Measurements from ENCODE around the gene NTNG2. TPM values are rescaled to one million over a fixed set of nuclear protein-coding genes. Genes with fewer than 3 reads are reported as not detected.

The NTNG2 gene
- total RNA-seq, 1 donor from 2014 or later: 1.0 TPM

GRCh38 chr9:132239999-132240840, 78.4 kb downstream of the NTNG2 start:
- no peaks in the 10 kb centered on the region for H3K36me3 Mint-ChIP-seq
- DNase-seq (ENCODE audit: low spot score): peak; percentile 64
- TF ChIP-seq CTCF (IDR thresholded peaks at IDR 0.05) (no peak), EZH2phosphoT487 (IDR thresholded peaks at IDR 0.05) (no peak), EZH2 (IDR thresholded peaks at IDR 0.05) (no peak)
- peak overlapping the region; percentile 49 for H3K4me3 ChIP-seq
- H3K9me3 Mint-ChIP-seq: no peaks in the 10 kb centered on the region
- no peaks in the 10 kb centered on the region for H3K36me3 ChIP-seq
- peak overlapping the region; percentile 64 for H3K4me3 Mint-ChIP-seq
- H3K9me3 ChIP-seq (ENCODE audit: low read depth): no peaks in the 10 kb centered on the region
- H3K27ac ChIP-seq: no peak overlapping the region
- no peak overlapping the region for H3K27ac Mint-ChIP-seq
- H3F3A ChIP-seq (ENCODE audit: low read depth): peaks cover 24% of the 10 kb centered on the region
- H2AFZ ChIP-seq (replicated peaks): peak overlapping the region; percentile 77
- no peaks in the 10 kb centered on the region for H3K79me2 ChIP-seq (ENCODE audit: low read depth)
- H3K9ac ChIP-seq: no peak overlapping the region
- peak overlapping the region; percentile 73 for H3K4me2 ChIP-seq
- no peaks in the 10 kb centered on the region for H4K20me1 ChIP-seq (ENCODE audit: low read depth)
- peaks cover 26% of the 10 kb centered on the region for H3K27me3 Mint-ChIP-seq (ENCODE audit: insufficient read depth, low read depth)
- peaks cover 68% of the 10 kb centered on the region for H3K27me3 ChIP-seq
- H3K4me1 ChIP-seq: peaks cover 24% of the 10 kb centered on the region
- H3K4me1 Mint-ChIP-seq: peaks cover 22% of the 10 kb centered on the region

DNA sequence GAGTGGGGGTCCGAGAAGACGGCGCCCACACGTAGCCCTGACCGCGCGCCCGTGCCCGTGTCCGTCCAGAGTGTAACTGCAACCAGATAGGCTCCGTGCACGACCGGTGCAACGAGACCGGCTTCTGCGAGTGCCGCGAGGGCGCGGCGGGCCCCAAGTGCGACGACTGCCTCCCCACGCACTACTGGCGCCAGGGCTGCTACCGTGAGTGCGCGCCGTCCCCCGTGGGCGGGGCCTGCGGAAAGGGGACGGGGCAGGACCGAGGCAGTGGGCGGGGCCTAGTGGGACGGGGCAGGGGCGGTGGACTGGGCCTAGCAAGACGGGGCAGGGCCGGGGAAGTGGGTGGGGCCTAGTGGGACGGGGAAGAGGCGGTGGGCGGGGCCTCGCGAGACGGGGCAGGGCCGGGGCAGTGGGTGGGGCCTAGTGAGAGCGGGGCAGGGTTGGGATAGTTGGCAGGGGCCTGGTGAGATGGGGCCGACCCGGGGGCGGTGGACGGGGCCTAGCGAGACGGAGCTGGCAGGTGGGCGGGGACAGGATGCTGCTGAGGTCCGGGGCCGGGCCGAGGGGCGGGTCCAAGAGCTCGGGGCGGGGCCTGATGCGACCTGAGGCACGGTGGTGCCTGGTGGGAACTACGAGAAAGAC, 79.1 kb downstream of the NTNG2 start:
- peak overlapping the region; percentile 77 for H2AFZ ChIP-seq (replicated peaks)
- no peaks in the 10 kb centered on the region for H3K9me3 Mint-ChIP-seq
- H3K9ac ChIP-seq: no peak overlapping the region
- no peaks in the 10 kb centered on the region for H3K9me3 ChIP-seq (ENCODE audit: low read depth)
- H3K4me1 ChIP-seq: peaks cover 24% of the 10 kb centered on the region
- H3K4me3 ChIP-seq: peak overlapping the region; percentile 70
- no peaks in the 10 kb centered on the region for H3K79me2 ChIP-seq (ENCODE audit: low read depth)
- H3K4me1 Mint-ChIP-seq: peaks cover 20% of the 10 kb centered on the region
- H3K27ac ChIP-seq: no peak overlapping the region
- no peak overlapping the region for H3K27ac Mint-ChIP-seq
- peaks cover 68% of the 10 kb centered on the region for H3K27me3 ChIP-seq
- no peak for TF ChIP-seq EZH2 (IDR thresholded peaks at IDR 0.05)
- no peaks in the 10 kb centered on the region for H3K36me3 ChIP-seq
- peaks cover 26% of the 10 kb centered on the region for H3K27me3 Mint-ChIP-seq (ENCODE audit: insufficient read depth, low read depth)
- peak; percentile 99 for DNase-seq (ENCODE audit: low spot score)
- H3K36me3 Mint-ChIP-seq: no peaks in the 10 kb centered on the region
- peak overlapping the region; percentile 93 for H3K4me3 Mint-ChIP-seq
- H4K20me1 ChIP-seq (ENCODE audit: low read depth): no peaks in the 10 kb centered on the region
- peaks cover 24% of the 10 kb centered on the region for H3F3A ChIP-seq (ENCODE audit: low read depth)
- peak overlapping the region; percentile 99 for H3K4me2 ChIP-seq

- Mint-ChIP-seq H3K36me3 (no peaks in the 10 kb centered on the region), H3K9me3 (no peaks in the 10 kb centered on the region), H3K4me3 (peak overlapping the region; percentile 93), H3K4me1 (peaks cover 20% of the 10 kb centered on the region), H3K27me3 (ENCODE audit: insufficient read depth, low read depth) (peaks cover 26% of the 10 kb centered on the region), H3K27ac (no peak overlapping the region)
- Histone ChIP-seq H3K4me1 (peaks cover 24% of the 10 kb centered on the region), H4K20me1 (ENCODE audit: low read depth) (no peaks in the 10 kb centered on the region), H3K4me3 (peak overlapping the region; percentile 70), H3K9ac (no peak overlapping the region), H3K9me3 (ENCODE audit: low read depth) (no peaks in the 10 kb centered on the region), H3K27ac (no peak overlapping the region), H3K4me2 (peak overlapping the region; percentile 99), H3K27me3 (peaks cover 68% of the 10 kb centered on the region), H3K79me2 (ENCODE audit: low read depth) (no peaks in the 10 kb centered on the region), H3K36me3 (no peaks in the 10 kb centered on the region), H3F3A (ENCODE audit: low read depth) (peaks cover 24% of the 10 kb centered on the region), H2AFZ (replicated peaks) (peak overlapping the region; percentile 71)
- TF ChIP-seq CTCF (IDR thresholded peaks at IDR 0.05) (no peak), EZH2phosphoT487 (IDR thresholded peaks at IDR 0.05) (no peak), EZH2 (IDR thresholded peaks at IDR 0.05) (no peak)
- DNase-seq (ENCODE audit: low spot score): no peak
Measured at GRCh38 chr9:132241483-132241839, 79.6 kb downstream of the NTNG2 start.
